Neural progenitor cell (in vitro differentiated cells): ENCODE measurements around the gene DKK2. TPM values are rescaled to one million over a fixed set of nuclear protein-coding genes. Genes with fewer than 3 reads are reported as not detected.

ENCODE experiments used
- DNase-seq: peaks from one replicate; pipeline ENCODE4 v3.0.0-alpha.2; 2016; ENCODE audit warnings: low spot score
- H2AFZ ChIP-seq: fragments of 200-600 bp; sonication (generic); replicated peaks from 2 replicates; pipeline ENCODE4 v1.6.1; 2016; ENCODE audit warnings: antibody characterized with exemption
- H3F3A ChIP-seq: fragments of 200-600 bp; sonication (generic); 2 replicates; pipeline ENCODE4 v1.6.1; 2016; ENCODE audit warnings: antibody characterized with exemption, low read depth
- H3K27ac ChIP-seq: fragments of 200-600 bp; sonication (generic); 2 replicates; pipeline ENCODE4 v1.5.1; 2016; ENCODE audit warnings: mild to moderate bottlenecking
- H3K27me3 ChIP-seq: fragments of 200-600 bp; sonication (generic); 2 replicates; pipeline ENCODE4 v1.6.1; 2016; ENCODE audit warnings: mild to moderate bottlenecking, moderate library complexity
- H3K36me3 ChIP-seq: fragments of 200-600 bp; sonication (generic); 2 replicates; pipeline ENCODE4 v1.5.1; 2016
- H3K4me1 ChIP-seq: fragments of 200-600 bp; sonication (generic); 2 replicates; pipeline ENCODE4 v1.6.1; 2016; ENCODE audit warnings: mixed run types
- H3K4me2 ChIP-seq: fragments of 200-600 bp; sonication (generic); 2 replicates; pipeline ENCODE4 v1.6.1; 2016
- H3K4me3 ChIP-seq: fragments of 200-600 bp; sonication (generic); 2 replicates; pipeline ENCODE4 v1.5.1; 2016
- H3K79me2 ChIP-seq: fragments of 200-600 bp; sonication (generic); 2 replicates; pipeline ENCODE4 v1.6.1; 2016; ENCODE audit warnings: low read depth
- H3K9ac ChIP-seq: fragments of 200-600 bp; sonication (generic); 2 replicates; pipeline ENCODE4 v1.6.1; 2016
- H3K9me3 ChIP-seq: fragments of 200-600 bp; sonication (generic); 2 replicates; pipeline ENCODE4 v1.5.1; 2016; ENCODE audit warnings: low read depth
- H4K20me1 ChIP-seq: fragments of 200-600 bp; sonication (generic); 2 replicates; pipeline ENCODE4 v1.6.1; 2016; ENCODE audit warnings: low read depth
- H3K27ac Mint-ChIP-seq: 3 replicates; pipeline ENCODE4 v1.8.0; 2021; ENCODE audit warnings: mixed read lengths
- H3K27me3 Mint-ChIP-seq: 2 replicates; pipeline ENCODE4 v1.8.0; 2022; ENCODE audit warnings: low read depth, mild to moderate bottlenecking, inconsistent platforms, moderate library complexity, mixed read lengths; ENCODE audit not compliant: insufficient read depth
- H3K36me3 Mint-ChIP-seq: 3 replicates; pipeline ENCODE4 v1.8.0; 2021; ENCODE audit warnings: mixed read lengths
- H3K4me1 Mint-ChIP-seq: 3 replicates; pipeline ENCODE4 v1.8.0; 2021; ENCODE audit warnings: mixed read lengths
- H3K4me3 Mint-ChIP-seq: 3 replicates; pipeline ENCODE4 v1.8.0; 2021; ENCODE audit warnings: mild to moderate bottlenecking, moderate library complexity, mixed read lengths
- H3K9me3 Mint-ChIP-seq: 3 replicates; pipeline ENCODE4 v1.8.0; 2020; ENCODE audit warnings: mixed read lengths
- EZH2 ChIP-seq: fragments of 200-600 bp; sonication (generic); IDR thresholded peaks from 2 replicates; pipeline ENCODE4 v1.6.1; 2017; ENCODE audit warnings: antibody characterized with exemption, mild to moderate bottlenecking, moderate library complexity
- EZH2phosphoT487 ChIP-seq: fragments of 200-600 bp; sonication (generic); IDR thresholded peaks from 2 replicates; pipeline ENCODE4 v1.6.1; 2017; ENCODE audit warnings: antibody characterized with exemption
- total RNA-seq: library from RNA; depleted of rRNA; stranded (reverse); fragments of >200 nt; gene quantifications from 2 replicates; pipeline ENCODE4 v1.2.3, GENCODE V29; 2015; ENCODE audit warnings: low replicate concordance
- TF ChIP-seq, protein P1 (sequence below): fragments of 200-600 bp; sonication (generic); IDR thresholded peaks from 2 replicates; pipeline ENCODE4 v1.5.1; 2017; ENCODE audit warnings: antibody characterized with exemption, mild to moderate bottlenecking

The DKK2 gene
- total RNA-seq, 1 donor from 2014 or later, result not detected

DNA sequence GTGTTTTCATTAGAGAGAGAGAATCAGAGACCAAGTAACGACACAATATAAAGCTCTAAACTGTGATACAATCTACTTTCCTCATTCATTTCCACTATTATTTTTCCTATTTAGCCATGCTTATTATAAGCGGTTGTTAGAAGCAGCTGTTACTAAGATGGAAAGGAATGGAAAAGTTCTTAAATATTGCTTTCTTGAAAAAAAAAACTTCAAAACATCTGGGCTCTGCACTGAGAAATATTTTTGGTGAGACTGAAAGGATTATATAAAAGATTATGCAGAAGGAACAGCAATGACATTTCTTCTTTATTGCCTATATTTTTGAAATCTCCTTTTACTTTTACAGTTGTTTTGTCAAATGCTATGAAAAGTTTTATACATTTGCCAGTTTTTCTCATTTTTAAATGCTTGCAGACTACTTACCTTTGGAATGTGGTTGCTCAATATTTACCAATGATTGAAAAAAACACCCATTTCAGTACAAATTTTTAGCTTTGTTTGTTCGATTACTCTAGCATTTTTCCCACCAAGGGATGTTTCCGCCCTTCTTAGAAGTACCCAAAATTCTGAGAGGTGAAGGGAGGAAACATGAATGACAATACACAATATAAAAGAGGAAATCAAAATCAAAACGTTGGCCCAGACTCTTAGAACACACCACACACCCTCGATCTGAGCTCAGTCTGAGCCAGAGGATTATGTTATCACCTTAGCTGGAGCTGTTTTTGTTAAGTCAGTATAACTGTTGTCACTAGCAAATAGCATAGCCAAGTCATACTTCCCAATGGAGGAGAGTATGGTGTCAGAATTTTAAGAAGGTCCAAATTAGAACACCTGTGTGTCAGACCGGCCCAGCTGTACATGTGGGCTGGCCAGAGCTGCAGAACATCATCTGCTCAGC, 18.4 kb downstream of the DKK2 start:
- no peak overlapping the region for H3K27ac Mint-ChIP-seq
- Histone ChIP-seq H4K20me1 (no peaks in the 10 kb centered on the region), H3K36me3 (no peaks in the 10 kb centered on the region), H3K4me2 (no peak overlapping the region), H3K9ac (no peak overlapping the region), H3K27ac (no peak overlapping the region), H3K9me3 (no peaks in the 10 kb centered on the region), H3F3A (no peaks in the 10 kb centered on the region), H3K4me3 (no peak overlapping the region), H2AFZ (no peak overlapping the region), H3K4me1 (no peaks in the 10 kb centered on the region), H3K79me2 (no peaks in the 10 kb centered on the region), H3K27me3 (no peaks in the 10 kb centered on the region)
- DNase-seq, result no peak
- H3K4me3 Mint-ChIP-seq, result no peak overlapping the region
- TF ChIP-seq EZH2phosphoT487, result no peak
- no peaks in the 10 kb centered on the region for H3K9me3 Mint-ChIP-seq
- H3K4me1 Mint-ChIP-seq, result no peaks in the 10 kb centered on the region
- H3K36me3 Mint-ChIP-seq, result no peaks in the 10 kb centered on the region
- H3K27me3 Mint-ChIP-seq, result no peaks in the 10 kb centered on the region

DNA sequence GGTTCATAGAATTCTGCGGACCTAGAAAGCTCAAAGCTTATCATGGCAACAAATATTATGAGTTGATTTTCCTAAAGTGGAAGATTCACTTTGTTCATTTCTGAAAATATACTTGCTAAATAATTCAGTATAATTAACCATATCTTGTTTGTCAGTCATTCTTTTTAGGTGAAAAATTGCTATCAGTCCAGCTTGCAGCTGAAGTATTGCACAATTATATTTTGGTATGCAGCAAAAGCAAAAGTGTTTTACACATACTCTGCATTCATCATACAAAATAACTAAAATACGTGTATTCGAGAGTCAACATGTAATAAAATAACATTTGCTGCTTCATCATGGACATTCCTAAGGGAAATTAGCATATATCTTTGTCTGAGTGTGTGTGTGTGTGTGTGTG, 24.8 kb downstream of the DKK2 start:
- no peak for DNase-seq
- Mint-ChIP-seq H3K9me3 (no peaks in the 10 kb centered on the region), H3K4me1 (no peaks in the 10 kb centered on the region), H3K4me3 (no peak overlapping the region), H3K27ac (no peak overlapping the region), H3K27me3 (no peaks in the 10 kb centered on the region), H3K36me3 (no peaks in the 10 kb centered on the region)
- no peak overlapping the region for H3K4me3 ChIP-seq
- H3K79me2 ChIP-seq, result no peaks in the 10 kb centered on the region
- no peak overlapping the region for H3K9ac ChIP-seq
- no peak overlapping the region for H3K27ac ChIP-seq
- H3K27me3 ChIP-seq, result no peaks in the 10 kb centered on the region
- no peaks in the 10 kb centered on the region for H3F3A ChIP-seq
- TF ChIP-seq, protein P1, sequence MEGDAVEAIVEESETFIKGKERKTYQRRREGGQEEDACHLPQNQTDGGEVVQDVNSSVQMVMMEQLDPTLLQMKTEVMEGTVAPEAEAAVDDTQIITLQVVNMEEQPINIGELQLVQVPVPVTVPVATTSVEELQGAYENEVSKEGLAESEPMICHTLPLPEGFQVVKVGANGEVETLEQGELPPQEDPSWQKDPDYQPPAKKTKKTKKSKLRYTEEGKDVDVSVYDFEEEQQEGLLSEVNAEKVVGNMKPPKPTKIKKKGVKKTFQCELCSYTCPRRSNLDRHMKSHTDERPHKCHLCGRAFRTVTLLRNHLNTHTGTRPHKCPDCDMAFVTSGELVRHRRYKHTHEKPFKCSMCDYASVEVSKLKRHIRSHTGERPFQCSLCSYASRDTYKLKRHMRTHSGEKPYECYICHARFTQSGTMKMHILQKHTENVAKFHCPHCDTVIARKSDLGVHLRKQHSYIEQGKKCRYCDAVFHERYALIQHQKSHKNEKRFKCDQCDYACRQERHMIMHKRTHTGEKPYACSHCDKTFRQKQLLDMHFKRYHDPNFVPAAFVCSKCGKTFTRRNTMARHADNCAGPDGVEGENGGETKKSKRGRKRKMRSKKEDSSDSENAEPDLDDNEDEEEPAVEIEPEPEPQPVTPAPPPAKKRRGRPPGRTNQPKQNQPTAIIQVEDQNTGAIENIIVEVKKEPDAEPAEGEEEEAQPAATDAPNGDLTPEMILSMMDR, result no peak
- no peak for TF ChIP-seq EZH2
- no peak for TF ChIP-seq EZH2phosphoT487
- H3K4me2 ChIP-seq, result no peak overlapping the region
- no peaks in the 10 kb centered on the region for H3K36me3 ChIP-seq
- no peaks in the 10 kb centered on the region for H4K20me1 ChIP-seq
- no peak overlapping the region for H2AFZ ChIP-seq
- H3K4me1 ChIP-seq, result no peaks in the 10 kb centered on the region
- H3K9me3 ChIP-seq, result no peaks in the 10 kb centered on the region

DNA sequence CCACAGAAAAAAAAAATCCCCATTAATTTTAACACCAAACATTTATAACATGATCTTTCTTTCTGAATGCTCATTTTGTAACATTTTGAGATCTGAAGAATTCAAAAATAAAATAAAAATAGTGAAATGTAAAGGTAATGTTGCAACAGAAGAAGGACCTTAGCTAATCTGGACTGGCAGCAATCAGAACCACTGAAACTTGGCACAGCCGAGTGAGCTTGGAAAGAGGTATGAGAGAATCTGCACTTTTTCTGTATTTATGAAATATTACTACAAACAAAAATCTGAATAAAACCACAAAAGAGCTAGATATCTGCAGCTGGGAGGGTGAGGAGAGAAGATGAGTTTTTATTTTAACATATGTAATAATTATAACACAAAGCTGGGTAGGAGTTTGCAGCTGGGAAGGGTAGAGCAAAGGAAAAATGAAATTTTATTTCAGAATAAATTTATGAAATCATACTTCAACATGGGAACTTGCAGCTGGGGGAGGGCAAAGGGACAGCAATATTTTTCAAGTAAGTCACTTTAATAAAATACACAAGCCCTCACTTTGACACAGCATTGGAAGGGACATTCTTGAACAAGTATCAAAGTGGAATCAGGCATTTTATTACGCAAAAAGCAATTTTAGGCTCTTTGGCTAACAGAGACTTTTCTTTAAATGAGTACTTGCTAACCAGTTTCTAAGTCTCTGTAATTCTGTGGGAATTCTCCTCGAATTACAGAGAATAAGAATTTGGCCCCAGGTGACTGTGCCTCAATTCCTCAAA, 26.7 kb downstream of the DKK2 start:
- H3K4me3 Mint-ChIP-seq, result no peak overlapping the region
- H3K4me1 Mint-ChIP-seq, result no peaks in the 10 kb centered on the region
- no peak for TF ChIP-seq EZH2
- TF ChIP-seq EZH2phosphoT487, result no peak
- TF ChIP-seq, protein P1, result no peak
- Histone ChIP-seq H3K27me3 (no peaks in the 10 kb centered on the region), H2AFZ (no peak overlapping the region), H3K36me3 (no peaks in the 10 kb centered on the region), H3K9ac (no peak overlapping the region), H3K4me3 (no peak overlapping the region), H3K9me3 (no peaks in the 10 kb centered on the region), H3K4me1 (no peaks in the 10 kb centered on the region), H3K27ac (no peak overlapping the region), H3F3A (no peaks in the 10 kb centered on the region), H3K79me2 (no peaks in the 10 kb centered on the region), H3K4me2 (no peak overlapping the region), H4K20me1 (no peaks in the 10 kb centered on the region)
- no peaks in the 10 kb centered on the region for H3K9me3 Mint-ChIP-seq
- DNase-seq, result no peak
- H3K27me3 Mint-ChIP-seq, result no peaks in the 10 kb centered on the region
- H3K27ac Mint-ChIP-seq, result no peak overlapping the region
- no peaks in the 10 kb centered on the region for H3K36me3 Mint-ChIP-seq
